Measurements from ENCODE around the gene GABBR2. TPM values are rescaled to one million over a fixed set of nuclear protein-coding genes. Genes with fewer than 3 reads are reported as not detected.
A peak's percentile ranks its signal among the peaks of the same experiment; 100 is the strongest.

The GABBR2 gene
- total and polyA plus RNA-seq, 9 of the 15 experiments (the other 6 are each of a cell fraction or from before 2014, with no cell fraction given) = 0.15 to 1.9 (median 0.32) TPM

DNA sequence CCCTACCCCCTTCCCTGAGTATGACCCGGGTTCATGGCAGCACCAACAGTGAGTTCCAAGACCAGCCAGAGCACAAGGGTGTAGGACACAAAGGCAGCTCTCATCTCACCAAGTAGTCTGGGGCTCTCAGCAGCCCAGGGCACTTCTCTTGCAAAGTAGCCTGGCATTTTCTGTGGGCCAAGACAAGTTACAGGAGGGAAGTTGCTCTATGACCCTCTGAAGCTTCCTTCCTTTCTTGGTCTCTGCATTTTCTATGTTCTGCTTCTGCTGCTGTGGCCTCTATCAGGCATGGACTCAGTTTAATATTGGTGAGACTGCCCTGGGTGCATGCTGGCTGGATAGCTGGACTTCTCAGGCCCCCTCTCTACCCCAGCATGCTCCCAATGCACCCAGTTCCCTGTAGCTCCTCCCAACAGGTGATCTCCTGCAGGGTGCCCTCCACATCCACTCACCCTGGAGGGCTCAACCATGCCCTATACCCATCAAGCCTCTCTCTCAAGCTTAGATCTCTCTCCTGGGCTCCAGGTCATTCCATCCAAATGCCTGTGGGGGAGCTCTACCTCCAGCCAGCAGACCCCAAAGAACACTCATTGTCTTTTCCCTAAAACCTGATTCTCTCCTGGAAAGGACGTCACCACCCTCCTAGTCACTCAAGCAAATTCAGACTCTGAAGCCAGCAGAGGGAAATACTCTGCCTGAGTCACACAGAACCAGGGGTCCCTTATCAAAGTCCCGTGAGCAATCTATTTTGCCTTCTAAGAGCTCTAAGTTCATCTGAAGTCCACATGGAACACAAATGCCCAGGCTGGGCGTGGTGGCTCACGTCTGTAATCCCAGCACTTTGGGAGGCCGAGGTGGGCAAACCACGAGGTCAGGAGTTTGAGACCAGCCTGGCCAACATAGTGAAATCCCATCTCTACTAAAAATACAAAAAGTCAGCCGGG, 467.1 kb downstream of the GABBR2 start (continued):
- TF ChIP-seq MAFF (IDR thresholded peaks at IDR 0.05; ENCODE audit: low read length) = no peak
- TF ChIP-seq ATF1 (CRISPR knock-in tag; IDR thresholded peaks at IDR 0.05) = no peak
- TF ChIP-seq ATF1 (tag; IDR thresholded peaks at IDR 0.05) = no peak
- TF ChIP-seq ZKSCAN1 (IDR thresholded peaks at IDR 0.05; ENCODE audit: low read depth, low read length) = no peak
- TF ChIP-seq, protein P1, sequence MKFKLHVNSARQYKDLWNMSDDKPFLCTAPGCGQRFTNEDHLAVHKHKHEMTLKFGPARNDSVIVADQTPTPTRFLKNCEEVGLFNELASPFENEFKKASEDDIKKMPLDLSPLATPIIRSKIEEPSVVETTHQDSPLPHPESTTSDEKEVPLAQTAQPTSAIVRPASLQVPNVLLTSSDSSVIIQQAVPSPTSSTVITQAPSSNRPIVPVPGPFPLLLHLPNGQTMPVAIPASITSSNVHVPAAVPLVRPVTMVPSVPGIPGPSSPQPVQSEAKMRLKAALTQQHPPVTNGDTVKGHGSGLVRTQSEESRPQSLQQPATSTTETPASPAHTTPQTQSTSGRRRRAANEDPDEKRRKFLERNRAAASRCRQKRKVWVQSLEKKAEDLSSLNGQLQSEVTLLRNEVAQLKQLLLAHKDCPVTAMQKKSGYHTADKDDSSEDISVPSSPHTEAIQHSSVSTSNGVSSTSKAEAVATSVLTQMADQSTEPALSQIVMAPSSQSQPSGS (CRISPR knock-in tag; IDR thresholded peaks at IDR 0.05) = no peak
- TF ChIP-seq CTCF (IDR thresholded peaks at IDR 0.05 in 2 of 3, conservative IDR thresholded peaks at IDR 0.05 in 1 of 3; ENCODE audit: insufficient read depth in 2 of 3, low read depth in 1 of 3, low read length in 3 of 3) = peak; percentile 41 to 64 (median 54)
- no peak for TF ChIP-seq ETV5 (CRISPR knock-in tag; IDR thresholded peaks at IDR 0.05; ENCODE audit: low read depth)
- TF ChIP-seq ERF (CRISPR knock-in tag; IDR thresholded peaks at IDR 0.05) = no peak
- no peak for TF ChIP-seq NFIX (CRISPR knock-in tag; IDR thresholded peaks at IDR 0.05; ENCODE audit: low read depth)
- TF ChIP-seq EP300 (IDR thresholded peaks at IDR 0.05; ENCODE audit: low read length) = no peak
- no peak for TF ChIP-seq E2F3 (CRISPR knock-in tag; IDR thresholded peaks at IDR 0.05)
- no peak for TF ChIP-seq HMGXB4 (CRISPR knock-in tag; IDR thresholded peaks at IDR 0.05)
- no peak for TF ChIP-seq ZNF140 (CRISPR knock-in tag; IDR thresholded peaks at IDR 0.05)
- TF ChIP-seq MED1 (CRISPR knock-in tag; IDR thresholded peaks at IDR 0.05; ENCODE audit: borderline replicate concordance) = no peak
- TF ChIP-seq DIDO1 (tag; IDR thresholded peaks at IDR 0.05; ENCODE audit: low read depth) = no peak
- peak; percentile 25; the same call in 1 of the 2 replicates for TF ChIP-seq ZBTB7A (IDR thresholded peaks at IDR 0.05; ENCODE audit: borderline replicate concordance, control insufficient read depth, low read depth, low read length)
- no peak for TF ChIP-seq TRIM24 (IDR thresholded peaks at IDR 0.05)
- no peak for TF ChIP-seq ZNF175 (CRISPR knock-in tag; IDR thresholded peaks at IDR 0.05; ENCODE audit: low read depth)
- no peak for TF ChIP-seq PCBP2 (IDR thresholded peaks at IDR 0.05; ENCODE audit: low read depth, low read length, poor library complexity, severe bottlenecking)

Data from K562 (cell line).